SK-N-SH (cell line): Measurements from ENCODE around the gene TMEM131. TPM values are rescaled to one million over a fixed set of nuclear protein-coding genes. Genes with fewer than 3 reads are reported as not detected.

Source experiments
- CTCF ChIA-PET: fragments of 300-600, 350-600 bp; formaldehyde crosslinking; extraction: SDS; loops from one replicate; lab custom pipeline; 2021; lab: Yijun Ruan, JAX
- POLR2A ChIA-PET: fragments of 350-600 bp; sonication (Branson Sonifier 250); formaldehyde crosslinking; extraction: SDS; loops from one replicate; lab custom pipeline; 2020; ENCODE audit warnings: antibody characterized with exemption, inconsistent platforms; lab: Yijun Ruan, JAX
- DNase-seq: peaks from one replicate; pipeline ENCODE4 v3.0.0; 2012
- H2AFZ ChIP-seq: fragments of 200-600 bp; sonication (generic); 2 replicates; pipeline ENCODE4 v1.8.1; 2016; ENCODE audit warnings: antibody characterized with exemption, mild to moderate bottlenecking, low read depth
- H3F3A ChIP-seq: fragments of 200-600 bp; sonication (generic); replicated peaks from 2 replicates; pipeline ENCODE3; 2016; ENCODE audit warnings: antibody characterized with exemption, mild to moderate bottlenecking; ENCODE audit not compliant: insufficient read depth
- H3K27ac ChIP-seq, 2 experiments: fragments of 200-500 bp in 1 of 2; fragments of 200-600 bp in 1 of 2; sonication (Bioruptor generic) in 1 of 2; sonication (generic), shearing (Covaris generic) in 1 of 2; 2 replicates each; pipeline versions ENCODE4 v1.5.1 to v1.6.1; 2014 to 2016; ENCODE audit warnings: low read depth in 2 of 2, inconsistent platforms in 1 of 2, low read length in 1 of 2, mild to moderate bottlenecking in 1 of 2, mixed read lengths in 1 of 2
- H3K27me3 ChIP-seq: fragments of 200-600 bp; sonication (generic), shearing (Covaris generic); 2 replicates; pipeline ENCODE4 v1.6.1; 2016; ENCODE audit warnings: mixed run types; ENCODE audit not compliant: insufficient read depth
- H3K36me3 ChIP-seq, 2 experiments: fragments of 200-500 bp in 1 of 2; fragments of 200-600 bp in 1 of 2; sonication (Bioruptor generic) in 1 of 2; sonication (generic) in 1 of 2; replicated peaks in 1 of 2; 2 replicates each; pipeline versions ENCODE3 to v1.5.1; 2014 to 2016; ENCODE audit warnings: low read length in 1 of 2, mild to moderate bottlenecking in 1 of 2; ENCODE audit not compliant: insufficient read depth in 2 of 2, control insufficient read depth in 1 of 2
- H3K4me1 ChIP-seq, 2 experiments: fragments of 200-500 bp in 1 of 2; fragments of 200-600 bp in 1 of 2; sonication (Bioruptor generic) in 1 of 2; sonication (generic), shearing (Covaris generic) in 1 of 2; 2 replicates each; pipeline versions ENCODE4 v1.5.1 to v1.6.1; 2014 to 2016; ENCODE audit warnings: low read depth in 1 of 2, low read length in 1 of 2, mixed run types in 1 of 2; ENCODE audit not compliant: insufficient read depth in 2 of 2, control insufficient read depth in 1 of 2
- H3K4me2 ChIP-seq: fragments of 200-600 bp; sonication (generic), shearing (Covaris generic); 2 replicates; pipeline ENCODE4 v1.6.1; 2017; ENCODE audit warnings: mixed run types
- H3K4me3 ChIP-seq, 2 experiments: fragments of 200-500 bp in 1 of 2; fragments of 200-600 bp in 1 of 2; sonication (Bioruptor generic) in 1 of 2; sonication (generic), shearing (Covaris generic) in 1 of 2; 2 replicates each; pipeline versions ENCODE4 v1.5.1 to v1.8.1; 2014 to 2016; ENCODE audit warnings: low read depth in 2 of 2, inconsistent platforms in 1 of 2, low read length in 1 of 2, mild to moderate bottlenecking in 1 of 2, mixed read lengths in 1 of 2, moderate library complexity in 1 of 2
- H3K79me2 ChIP-seq: fragments of 200-600 bp; sonication (generic); 2 replicates; pipeline ENCODE4 v1.8.1; 2017; ENCODE audit warnings: mild to moderate bottlenecking; ENCODE audit not compliant: insufficient read depth
- H3K9ac ChIP-seq: fragments of 200-600 bp; sonication (generic); 2 replicates; pipeline ENCODE4 v1.6.1; 2017; ENCODE audit warnings: mixed run types
- H3K9me2 ChIP-seq: fragments of 200-600 bp; sonication (generic); 2 replicates; pipeline ENCODE4 v1.6.1; 2017; ENCODE audit warnings: mixed run types
- H3K9me3 ChIP-seq: fragments of 200-600 bp; sonication (generic); 2 replicates; pipeline ENCODE4 v1.6.1; 2017; ENCODE audit warnings: mixed run types, mild to moderate bottlenecking, moderate library complexity
- H4K20me1 ChIP-seq: fragments of 200-600 bp; sonication (generic); 2 replicates; pipeline ENCODE4 v1.6.1; 2017; ENCODE audit warnings: mild to moderate bottlenecking, mixed run types; ENCODE audit not compliant: insufficient read depth
- CTCF ChIP-seq: fragments of 200-600 bp; sonication (generic); IDR thresholded peaks from 2 replicates; pipeline ENCODE4 v1.6.1; 2017; ENCODE audit warnings: antibody characterized with exemption, mild to moderate bottlenecking, moderate library complexity
- EZH2phosphoT487 ChIP-seq: fragments of 200-600 bp; sonication (generic); IDR thresholded peaks from 2 replicates; pipeline ENCODE4 v1.6.1; 2017; ENCODE audit warnings: low read depth, mixed run types, mild to moderate bottlenecking, antibody characterized with exemption, moderate library complexity, borderline replicate concordance
- MAX ChIP-seq: IDR thresholded peaks from 2 replicates; pipeline ENCODE4 v1.4.0; 2012; ENCODE audit warnings: low read depth
- MEF2A ChIP-seq: IDR thresholded peaks from 2 replicates; pipeline ENCODE4 v1.4.0; 2012; ENCODE audit warnings: low read depth, borderline replicate concordance
- NFIC ChIP-seq: IDR thresholded peaks from 2 replicates; pipeline ENCODE4 v1.4.0; 2012; ENCODE audit warnings: borderline replicate concordance
- RCOR1 ChIP-seq: fragments of 150-350 bp; IDR thresholded peaks from 2 replicates; pipeline ENCODE4 v1.6.1; 2017; ENCODE audit warnings: antibody characterized with exemption, low read length
- REST ChIP-seq: IDR thresholded peaks from 2 replicates; pipeline ENCODE4 v1.6.1; 2012; ENCODE audit warnings: mild to moderate bottlenecking, low read depth, low read length, moderate library complexity
- SMC3 ChIP-seq: IDR thresholded peaks from 2 replicates; pipeline ENCODE4 v1.6.1; 2012; ENCODE audit warnings: low read depth, low read length, improper control_type of control experiment
- whole genome bisulfite sequencing: methylation state at CpG from one replicate; pipeline ENCODE4 v1.1.6; 2017; ENCODE audit warnings: low lambda C conversion rate; 5-methylcytosine and 5-hydroxymethylcytosine counted together
- polyA plus RNA-seq, 3 experiments: library from polyadenylated mRNA; depleted of rRNA; stranded (reverse); fragments of >200 nt; gene quantifications; 2 replicates each; pipeline ENCODE4 v1.2.3, GENCODE V29; 2012
- TF ChIP-seq, protein P1 (sequence below): IDR thresholded peaks from 2 replicates; pipeline ENCODE4 v1.4.0; 2012; ENCODE audit warnings: low read depth, borderline replicate concordance
- TF ChIP-seq, protein P2 (sequence below): fragments of 150-350 bp; IDR thresholded peaks from 2 replicates; pipeline ENCODE4 v1.6.1; 2016; ENCODE audit warnings: mild to moderate bottlenecking, low read depth, low read length

TMEM131 gene
- polyA plus RNA-seq, 1 of the 3 experiments (the other 2 are of a cell fraction): 9.1 TPM

GRCh38 chr2:98012561-98012991, 16.8 kb upstream of the TMEM131 start (continued):
- no peak for TF ChIP-seq REST
- TF ChIP-seq EZH2phosphoT487: no peak
- TF ChIP-seq RCOR1: no peak
- no peak for TF ChIP-seq SMC3
- TF ChIP-seq CTCF: no peak

DNA sequence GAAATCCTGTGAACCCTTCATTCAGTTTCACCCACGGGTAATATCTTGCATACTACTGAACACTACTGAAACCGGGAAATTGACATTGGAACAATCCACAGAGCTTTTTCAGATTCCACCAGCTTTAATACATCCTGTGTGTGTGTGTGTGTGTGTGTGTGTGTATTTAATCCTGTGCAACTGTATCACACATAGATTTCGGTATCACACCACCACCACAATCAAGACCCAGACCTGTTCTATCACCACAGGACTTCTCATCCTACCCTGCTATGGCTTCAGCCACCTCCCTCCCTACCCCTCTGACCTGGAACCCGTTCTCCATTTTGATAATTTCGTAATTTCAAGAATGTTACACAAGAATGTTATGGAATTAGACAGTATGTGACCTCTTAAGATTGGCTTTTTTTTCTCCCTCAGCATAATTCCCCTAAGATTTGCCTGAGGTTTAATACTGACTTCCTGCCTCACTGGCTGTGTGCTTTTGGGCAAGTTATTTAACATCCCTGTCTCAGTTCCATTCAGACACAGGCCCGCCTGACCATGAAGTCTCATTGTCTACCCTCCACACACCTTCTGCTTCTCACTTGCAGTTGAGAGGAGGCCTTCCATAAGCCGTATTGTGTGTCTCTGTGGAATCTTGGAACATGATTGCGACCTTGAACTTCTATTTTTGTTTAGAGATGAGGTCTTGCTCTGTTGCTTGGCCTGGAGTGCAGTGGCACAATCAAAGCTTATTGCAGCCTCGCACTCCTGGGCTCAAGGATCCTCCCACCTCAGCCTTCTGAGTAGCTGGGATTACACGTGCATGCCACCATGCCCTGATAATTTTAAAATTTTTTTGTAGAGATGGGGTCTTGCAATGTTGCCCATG, 14.4 kb upstream of the TMEM131 start:
- CTCF ChIA-PET: no interaction called here
- 71% methylated on average over 10 of the region's 10 CpGs for WGBS
- TF ChIP-seq NFIC (no peak), MEF2A (no peak), MAX (no peak)
- TF ChIP-seq, protein P1, sequence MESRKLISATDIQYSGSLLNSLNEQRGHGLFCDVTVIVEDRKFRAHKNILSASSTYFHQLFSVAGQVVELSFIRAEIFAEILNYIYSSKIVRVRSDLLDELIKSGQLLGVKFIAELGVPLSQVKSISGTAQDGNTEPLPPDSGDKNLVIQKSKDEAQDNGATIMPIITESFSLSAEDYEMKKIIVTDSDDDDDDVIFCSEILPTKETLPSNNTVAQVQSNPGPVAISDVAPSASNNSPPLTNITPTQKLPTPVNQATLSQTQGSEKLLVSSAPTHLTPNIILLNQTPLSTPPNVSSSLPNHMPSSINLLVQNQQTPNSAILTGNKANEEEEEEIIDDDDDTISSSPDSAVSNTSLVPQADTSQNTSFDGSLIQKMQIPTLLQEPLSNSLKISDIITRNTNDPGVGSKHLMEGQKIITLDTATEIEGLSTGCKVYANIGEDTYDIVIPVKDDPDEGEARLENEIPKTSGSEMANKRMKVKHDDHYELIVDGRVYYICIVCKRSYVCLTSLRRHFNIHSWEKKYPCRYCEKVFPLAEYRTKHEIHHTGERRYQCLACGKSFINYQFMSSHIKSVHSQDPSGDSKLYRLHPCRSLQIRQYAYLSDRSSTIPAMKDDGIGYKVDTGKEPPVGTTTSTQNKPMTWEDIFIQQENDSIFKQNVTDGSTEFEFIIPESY: no peak
- TF ChIP-seq, protein P2, sequence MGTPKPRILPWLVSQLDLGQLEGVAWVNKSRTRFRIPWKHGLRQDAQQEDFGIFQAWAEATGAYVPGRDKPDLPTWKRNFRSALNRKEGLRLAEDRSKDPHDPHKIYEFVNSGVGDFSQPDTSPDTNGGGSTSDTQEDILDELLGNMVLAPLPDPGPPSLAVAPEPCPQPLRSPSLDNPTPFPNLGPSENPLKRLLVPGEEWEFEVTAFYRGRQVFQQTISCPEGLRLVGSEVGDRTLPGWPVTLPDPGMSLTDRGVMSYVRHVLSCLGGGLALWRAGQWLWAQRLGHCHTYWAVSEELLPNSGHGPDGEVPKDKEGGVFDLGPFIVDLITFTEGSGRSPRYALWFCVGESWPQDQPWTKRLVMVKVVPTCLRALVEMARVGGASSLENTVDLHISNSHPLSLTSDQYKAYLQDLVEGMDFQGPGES: no peak
- TF ChIP-seq, all 33 proteins: peak for 0

More for the DNA sequence above, 14.4 kb upstream of the TMEM131 start:
- no peak overlapping the region for H3K27ac ChIP-seq
- no peaks in the 10 kb centered on the region for H4K20me1 ChIP-seq
- H3K9ac ChIP-seq: no peak overlapping the region
- no peak overlapping the region for H3K4me3 ChIP-seq
- no peak overlapping the region for H3K4me2 ChIP-seq
- H3K27me3 ChIP-seq: no peaks in the 10 kb centered on the region
- POLR2A ChIA-PET: no interaction called here
- DNase-seq: no peak
- H2AFZ ChIP-seq: no peak overlapping the region
- no peaks in the 10 kb centered on the region for H3K79me2 ChIP-seq
- no peaks in the 10 kb centered on the region for H3F3A ChIP-seq
- no peaks in the 10 kb centered on the region for H3K4me1 ChIP-seq
- no peaks in the 10 kb centered on the region for H3K9me3 ChIP-seq
- H3K9me2 ChIP-seq: no peaks in the 10 kb centered on the region
- no peaks in the 10 kb centered on the region for H3K36me3 ChIP-seq
